Stomach (tissue), 4 donors: ENCODE results near the gene PRKCQ.
"Not testable (repeated sequence)": the region's sequence is repeated elsewhere in the genome, so short reads cannot be mapped to it uniquely, and the experiment has no call there.

Experiments
- CTCF ChIP-seq, 7 experiments: fragments of 450-650 bp in 4 of 7; fragments of 200-600 bp in 3 of 7; sonication (generic) in 3 of 7; IDR thresholded peaks; one replicate each; pipeline ENCODE4 v1.5.1; 2016 to 2019; ENCODE audit warnings: antibody characterized with exemption in 7 of 7, control low read depth in 2 of 7, mild to moderate bottlenecking in 1 of 7
- POLR2A ChIP-seq, 4 donors: fragments of 450-650 bp; IDR thresholded peaks; one replicate each; pipeline ENCODE4 v1.6.1; 2016; ENCODE audit warnings: antibody characterized with exemption in 4 of 4, control low read depth in 2 of 4, mild to moderate bottlenecking in 1 of 4, moderate library complexity in 1 of 4

- not testable (repeated sequence) for TF ChIP-seq CTCF, POLR2A (IDR thresholded peaks at IDR 0.05)
Measured at GRCh38 chr10:6380478-6380877, 199.6 kb downstream of the PRKCQ start.
